Measurements from ENCODE around the gene GIPC1.
"Not testable (repeated sequence)": the region's sequence is repeated elsewhere in the genome, so short reads cannot be mapped to it uniquely, and the experiment has no call there.

GIPC1 gene

GRCh38 chr19:14474827-14475226 lies 21.1 kb downstream of the GIPC1 start:
- no peak overlapping the region for H3K4me3 ChIP-seq (ENCODE audit: low read length)
- DNase-seq (ENCODE audit: low read depth, low spot score), result no peak

- no peak overlapping the region for H3K4me3 ChIP-seq (ENCODE audit: low read length)
- no peak for DNase-seq (ENCODE audit: low read depth, low spot score)
These were observed 21.8 kb downstream of the GIPC1 start for GRCh38 chr19:14473978-14474578.

GRCh38 chr19:14473073-14473977 lies 22.6 kb downstream of the GIPC1 start:
- H3K4me3 ChIP-seq (ENCODE audit: low read length), result no peak overlapping the region
- DNase-seq (ENCODE audit: low read depth, low spot score), result no peak

- no peak for DNase-seq (ENCODE audit: low read depth, low spot score)
- H3K4me3 ChIP-seq (ENCODE audit: low read length), result no peak overlapping the region
These were observed 23.6 kb downstream of the GIPC1 start for GRCh38 chr19:14472202-14472938.

GRCh38 chr19:14471436-14472187 lies 24.3 kb downstream of the GIPC1 start:
- DNase-seq (ENCODE audit: low read depth, low spot score), result no peak
- H3K4me3 ChIP-seq (ENCODE audit: low read length), result no peak overlapping the region

- H3K4me3 ChIP-seq (ENCODE audit: low read length), result no peak overlapping the region
- DNase-seq (ENCODE audit: low read depth, low spot score), result no peak
These were observed 25.7 kb downstream of the GIPC1 start for GRCh38 chr19:14470031-14470876.

GRCh38 chr19:14467816-14468215 lies 28.1 kb downstream of the GIPC1 start:
- no peak for DNase-seq (ENCODE audit: low read depth, low spot score)
- H3K4me3 ChIP-seq (ENCODE audit: low read length), result no peak overlapping the region

- no peak for DNase-seq (ENCODE audit: low read depth, low spot score)
- no peak overlapping the region for H3K4me3 ChIP-seq (ENCODE audit: low read length)
These were observed 28.5 kb downstream of the GIPC1 start for GRCh38 chr19:14467391-14467790.

- no peak overlapping the region for H3K4me3 ChIP-seq (ENCODE audit: low read length)
- DNase-seq (ENCODE audit: low read depth, low spot score), result no peak
These were observed 32.2 kb downstream of the GIPC1 start for GRCh38 chr19:14463747-14464146.

GRCh38 chr19:14462401-14462800 lies 33.5 kb downstream of the GIPC1 start:
- DNase-seq (ENCODE audit: low read depth, low spot score); H3K4me3 ChIP-seq (ENCODE audit: low read length): not testable (repeated sequence)

GRCh38 chr19:14460935-14461334 lies 35.0 kb downstream of the GIPC1 start:
- no peak overlapping the region for H3K4me3 ChIP-seq (ENCODE audit: low read length)
- no peak for DNase-seq (ENCODE audit: low read depth, low spot score)

- no peak overlapping the region for H3K4me3 ChIP-seq (ENCODE audit: low read length)
- no peak for DNase-seq (ENCODE audit: low read depth, low spot score)
These were observed 36.2 kb downstream of the GIPC1 start for GRCh38 chr19:14459703-14460102.

- H3K4me3 ChIP-seq (ENCODE audit: low read length); DNase-seq (ENCODE audit: low read depth, low spot score): not testable (repeated sequence)
These were observed 43.6 kb downstream of the GIPC1 start for GRCh38 chr19:14452303-14452702.

- no peak for DNase-seq (ENCODE audit: low read depth, low spot score)
- H3K4me3 ChIP-seq (ENCODE audit: low read length), result no peak overlapping the region
These were observed 45.1 kb downstream of the GIPC1 start for GRCh38 chr19:14450876-14451275.

GRCh38 chr19:14450168-14450874 lies 45.6 kb downstream of the GIPC1 start:
- no peak overlapping the region for H3K4me3 ChIP-seq (ENCODE audit: low read length)
- DNase-seq (ENCODE audit: low read depth, low spot score), result peak; percentile 62

- no peak overlapping the region for H3K4me3 ChIP-seq (ENCODE audit: low read length)
- no peak for DNase-seq (ENCODE audit: low read depth, low spot score)
These were observed 46.6 kb downstream of the GIPC1 start for GRCh38 chr19:14449321-14449720.

GRCh38 chr19:14446336-14447036 lies 49.4 kb downstream of the GIPC1 start:
- no peak for DNase-seq (ENCODE audit: low read depth, low spot score)
- no peak overlapping the region for H3K4me3 ChIP-seq (ENCODE audit: low read length)

All from Jurkat, Clone E6-1 (cell line).